Adrenal gland (tissue), 12 donors: ENCODE measurements around the gene RCAN3. TPM values are rescaled to one million over a fixed set of nuclear protein-coding genes. Genes with fewer than 3 reads are reported as not detected.

Experiments
- DNase-seq, 7 donors: peaks; one replicate each; pipeline ENCODE4 v3.0.0-alpha.2; 2019 to 2020
- H3K27ac ChIP-seq, 5 donors: fragments of 200-600 bp; sonication (generic) in 4 of 5; 1 replicate in 3 of 5; 2 replicates in 2 of 5; pipeline versions ENCODE4 v1.5.1 to v1.8.0; 2016 to 2020; ENCODE audit warnings: mild to moderate bottlenecking in 1 of 5
- H3K27me3 ChIP-seq: fragments of 200-600 bp; 2 replicates; pipeline ENCODE4 v1.8.0; 2021
- H3K36me3 ChIP-seq, 2 donors: fragments of 200-600 bp; replicated peaks in 1 of 2; 1 replicate in 1 of 2; 2 replicates in 1 of 2; pipeline versions ENCODE4 v1.5.1 to v1.8.0; 2018 to 2022
- H3K4me1 ChIP-seq, 2 donors: fragments of 200-600 bp; replicated peaks in 1 of 2; 1 replicate in 1 of 2; 2 replicates in 1 of 2; pipeline versions ENCODE4 v1.5.1 to v1.8.0; 2018 to 2021
- H3K4me3 ChIP-seq, 4 donors: fragments of 200-600 bp; sonication (generic) in 3 of 4; one replicate each; pipeline ENCODE4 v1.5.1; 2016 to 2018
- H3K9me3 ChIP-seq, 3 donors: fragments of 200-600 bp; sonication (generic) in 1 of 3; replicated peaks in 1 of 3; 1 replicate in 2 of 3; 2 replicates in 1 of 3; pipeline versions ENCODE4 v1.5.1 to v1.8.0; 2016 to 2021
- POLR2A ChIP-seq, 2 donors: fragments of 450-650 bp; IDR thresholded peaks; one replicate each; pipeline ENCODE4 v1.6.1; 2017; ENCODE audit warnings: antibody characterized with exemption in 2 of 2, mild to moderate bottlenecking in 2 of 2, moderate library complexity in 1 of 2
- WGBS, 4 donors: extraction: QIAGEN DNeasy Blood & Tissue Kit in 2 of 4; methylation state at CpG; one replicate each; pipeline versions ENCODE4 v1.1.5 to v1.1.7; 2013 to 2017; 5-methylcytosine and 5-hydroxymethylcytosine counted together
- intact Hi-C, 2 donors: fragments of 100-400 bp; cut with DNase I; formaldehyde crosslinking; loops; one replicate each; pipeline versions ENCODE4 v1.14.1 to v1.15.0; 2022 to 2023
- polyA plus RNA-seq, 3 donors: library from polyadenylated mRNA; stranded (reverse); fragments of 200-250 nt in 2 of 3; fragments of 350-450 nt in 1 of 3; fragmentation: Illumina TruSeq in 1 of 3; extraction: RNeasy Lipid Tissue Mini Kit (QIAGEN cat#74804) in 1 of 3; gene quantifications; one replicate each; pipeline ENCODE4 v1.2.3, GENCODE V29; 2013 to 2014
- total RNA-seq, 9 donors: library from RNA; depleted of rRNA in 4 of 9; stranded (reverse); fragments of >200 nt in 4 of 9; fragments of 120-200 nt in 1 of 9; fragmentation: NEBNext Ultra II Directional in 1 of 9; extraction: Animal tissue kit (Norgen Biotek cat#: 25700) in 1 of 9; gene quantifications; one replicate each; pipeline versions ENCODE4 v1.1.0 to v1.2.4, GENCODE V29; 2013 to 2023
- TF ChIP-seq, protein P1 (sequence below), 6 experiments: fragments of 450-650 bp in 4 of 6; fragments of 200-600 bp in 2 of 6; sonication (generic) in 1 of 6; IDR thresholded peaks; 1 replicate in 5 of 6; 2 replicates in 1 of 6; pipeline versions ENCODE4 v1.5.1 to v1.8.0; 2016 to 2021; ENCODE audit warnings: antibody characterized with exemption in 6 of 6, mild to moderate bottlenecking in 2 of 6, moderate library complexity in 1 of 6
- donor health status: healthy with polysubstance abuse.
- donor health status: Bipolar disorder and iron deficiency.
- donor health status: DM: yes; HTN: yes; CAD: no.
- donor health status: DM: no; HTN: no; CAD: no.
- donor health status: DM: no; HTN: no; CAD: no.
- donor health status: DM: yes; HTN: yes; CAD: no.

RCAN3 gene
- total and polyA plus RNA-seq, 12 donors = 0.48 to 5.6 (median 2.2) TPM

DNA sequence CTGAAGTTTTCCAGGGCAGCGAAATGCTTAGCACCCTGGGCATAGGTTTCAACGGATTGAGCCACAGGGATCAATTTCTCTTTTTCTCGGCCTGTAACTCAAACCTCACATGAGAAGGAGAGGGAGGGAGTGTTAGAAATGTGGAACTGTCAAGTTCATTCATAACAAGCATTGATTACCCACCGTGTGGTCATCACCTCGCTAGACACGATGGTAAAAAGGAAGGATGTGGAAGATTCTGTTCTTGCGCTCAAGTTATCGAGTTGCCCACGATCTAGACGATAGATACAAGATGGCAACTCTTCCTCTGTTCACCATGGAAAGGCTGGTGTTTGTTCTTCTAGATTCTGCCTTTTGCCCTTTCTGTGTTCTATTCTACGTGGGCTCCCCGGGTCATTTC, 4.0 kb upstream of the RCAN3 start:
- Histone ChIP-seq H3K27me3 (no peaks in the 10 kb centered on the region), H3K4me1 (no peaks in the 10 kb centered on the region), H3K36me3 (no peaks in the 10 kb centered on the region), H3K4me3 (no peak overlapping the region), H3K27ac (no peak overlapping the region), H3K9me3 (no peaks in the 10 kb centered on the region)
- DNase-seq = no peak
- 79 to 83% (median 82%) methylated on average over 12 of the region's 12 CpGs for WGBS, 4 donors
- TF ChIP-seq, protein P1, sequence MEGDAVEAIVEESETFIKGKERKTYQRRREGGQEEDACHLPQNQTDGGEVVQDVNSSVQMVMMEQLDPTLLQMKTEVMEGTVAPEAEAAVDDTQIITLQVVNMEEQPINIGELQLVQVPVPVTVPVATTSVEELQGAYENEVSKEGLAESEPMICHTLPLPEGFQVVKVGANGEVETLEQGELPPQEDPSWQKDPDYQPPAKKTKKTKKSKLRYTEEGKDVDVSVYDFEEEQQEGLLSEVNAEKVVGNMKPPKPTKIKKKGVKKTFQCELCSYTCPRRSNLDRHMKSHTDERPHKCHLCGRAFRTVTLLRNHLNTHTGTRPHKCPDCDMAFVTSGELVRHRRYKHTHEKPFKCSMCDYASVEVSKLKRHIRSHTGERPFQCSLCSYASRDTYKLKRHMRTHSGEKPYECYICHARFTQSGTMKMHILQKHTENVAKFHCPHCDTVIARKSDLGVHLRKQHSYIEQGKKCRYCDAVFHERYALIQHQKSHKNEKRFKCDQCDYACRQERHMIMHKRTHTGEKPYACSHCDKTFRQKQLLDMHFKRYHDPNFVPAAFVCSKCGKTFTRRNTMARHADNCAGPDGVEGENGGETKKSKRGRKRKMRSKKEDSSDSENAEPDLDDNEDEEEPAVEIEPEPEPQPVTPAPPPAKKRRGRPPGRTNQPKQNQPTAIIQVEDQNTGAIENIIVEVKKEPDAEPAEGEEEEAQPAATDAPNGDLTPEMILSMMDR (IDR thresholded peaks at IDR 0.05) = no peak
- no peak for TF ChIP-seq POLR2A (IDR thresholded peaks at IDR 0.05)
- intact Hi-C loops = no loop called here

- no peaks in the 10 kb centered on the region for H3K27me3 ChIP-seq
- H3K36me3 ChIP-seq = no peaks in the 10 kb centered on the region
- H3K4me1 ChIP-seq = no peaks in the 10 kb centered on the region
- H3K27ac ChIP-seq = no peak overlapping the region
- 79 to 89% (median 84%) methylated on average over 5 of the region's 5 CpGs for WGBS, 4 donors
- DNase-seq = no peak
- TF ChIP-seq, protein P1 (IDR thresholded peaks at IDR 0.05) = no peak
- no peak overlapping the region for H3K4me3 ChIP-seq
- no peaks in the 10 kb centered on the region for H3K9me3 ChIP-seq
- intact Hi-C loops = no loop called here
Measured at GRCh38 chr1:24500448-24501048, 2.1 kb upstream of the RCAN3 start.

DNA sequence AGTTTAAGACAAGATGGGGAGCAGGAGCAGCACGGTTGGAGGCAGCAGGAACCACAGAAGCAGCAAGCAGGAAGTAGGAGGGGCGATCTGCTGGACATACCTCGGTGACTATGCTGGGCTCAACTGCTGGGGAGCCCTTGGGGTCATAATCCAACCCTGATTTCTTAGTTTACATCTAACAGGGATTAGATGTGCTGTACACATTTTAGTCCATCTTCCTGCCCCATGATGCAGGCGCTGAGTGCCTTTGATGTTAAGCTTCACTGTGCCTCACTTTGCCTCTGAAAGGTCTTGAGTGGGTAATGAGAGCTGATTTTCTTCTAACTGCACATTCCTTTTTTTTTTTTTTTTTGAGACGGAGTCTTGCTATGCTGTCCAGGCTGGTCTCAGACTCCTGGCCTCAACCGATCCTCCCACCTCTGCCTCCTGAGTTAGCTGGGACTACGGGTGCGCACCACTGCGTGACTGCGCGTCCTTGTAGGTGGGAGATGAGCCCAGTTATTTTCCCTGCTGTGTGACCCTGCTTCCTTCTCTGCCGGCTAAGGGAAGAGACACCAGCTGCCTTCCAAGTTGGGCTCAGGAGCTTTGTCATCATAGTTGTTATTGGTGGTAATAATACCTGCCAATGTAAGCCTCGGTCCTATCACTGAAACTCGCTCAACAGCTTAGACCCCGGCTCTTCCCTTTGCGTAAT, 1.1 kb upstream of the RCAN3 start:
- H3K9me3 ChIP-seq = no peaks in the 10 kb centered on the region
- intact Hi-C loops = no loop called here
- peak in 1 of 7 donors; percentile 9 for DNase-seq
- TF ChIP-seq, protein P1 (IDR thresholded peaks at IDR 0.05) = no peak
- no peak for TF ChIP-seq POLR2A (IDR thresholded peaks at IDR 0.05)
- H3K4me1 ChIP-seq = no peaks in the 10 kb centered on the region
- WGBS, 4 donors = 54 to 63% (median 62%) methylated on average over 12 to 16 of the region's 16 CpGs
- H3K36me3 ChIP-seq = no peaks in the 10 kb centered on the region
- H3K27me3 ChIP-seq = no peaks in the 10 kb centered on the region
- H3K27ac ChIP-seq = peak overlapping the region in 1 of 5 donors; percentile 37
- H3K4me3 ChIP-seq = peak overlapping the region in 1 of 4 donors; percentile 88

DNA sequence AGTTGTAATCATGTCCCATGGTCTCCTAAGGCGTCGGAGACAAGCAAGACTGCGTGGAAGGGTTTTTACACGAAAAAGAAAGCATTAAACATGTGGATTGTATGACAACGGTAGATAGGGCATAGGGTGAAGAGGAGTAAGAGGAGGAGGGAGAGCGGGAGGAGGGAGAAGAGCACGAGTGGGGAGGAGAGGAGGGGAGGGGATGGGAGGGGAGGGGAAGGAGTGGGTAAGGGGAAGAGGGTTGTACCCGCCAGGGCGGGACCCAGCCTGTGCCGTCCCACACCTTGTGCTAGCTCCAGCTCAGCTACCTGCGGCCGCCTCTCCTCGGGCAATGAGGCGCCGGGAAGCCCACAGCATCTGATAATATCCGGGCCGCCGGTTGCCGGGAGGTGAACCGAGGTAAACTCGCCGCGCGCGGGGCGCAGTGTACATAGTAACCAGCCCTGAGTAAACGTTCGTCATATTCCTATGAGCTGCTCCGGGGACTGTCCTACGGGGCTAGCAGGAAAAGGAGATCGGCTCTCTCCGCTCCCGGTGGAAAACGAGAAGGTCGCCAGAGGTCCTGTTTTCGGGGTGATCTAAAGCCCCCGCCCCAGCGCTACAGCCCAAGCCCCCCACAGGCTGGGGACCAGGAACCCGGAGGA, 449 bp upstream of the RCAN3 start:
- Histone ChIP-seq H3K27ac (peak overlapping the region in 3 of 5 donors; percentile 37 to 73 (median 70)), H3K36me3 (no peaks in the 10 kb centered on the region), H3K4me1 (no peaks in the 10 kb centered on the region), H3K9me3 (no peaks in the 10 kb centered on the region), H3K27me3 (no peaks in the 10 kb centered on the region), H3K4me3 (peak overlapping the region in 2 of 4 donors; percentile 56 to 88)
- TF ChIP-seq, protein P1 (IDR thresholded peaks at IDR 0.05) = no peak
- no peak for TF ChIP-seq POLR2A (IDR thresholded peaks at IDR 0.05)
- 3 to 7% (median 4%) methylated on average over 19 to 39 of the region's 39 CpGs for WGBS, 4 donors
- peak; percentile 28 to 83 (median 49) for DNase-seq
- intact Hi-C loops = no loop called here
